K562 (cell line): ENCODE results near the gene PTPRE. TPM values are rescaled to one million over a fixed set of nuclear protein-coding genes. Genes with fewer than 3 reads are reported as not detected.

Source experiments
- ATAC-seq: fragments of 200-7000 bp; cut with Tn5 transposase; 3 replicates; pipeline ENCODE4 v1.9.1; 2020; ENCODE audit warnings: moderate library complexity
- BruUV-seq: library from RNA; stranded (reverse); fragments of 400-500 nt; replicated peaks from 2 replicates; lab custom pipeline; 2021; lab: Mats Ljungman, UMichigan
- CTCF ChIA-PET: fragments of 300-600 bp; formaldehyde crosslinking; extraction: SDS; loops from one replicate; lab custom pipeline; 2021; ENCODE audit warnings: low intra/inter-chr PET ratio; lab: Yijun Ruan, JAX
- POLR2A ChIA-PET: fragments of 300-600, 350-650 bp; sonication (Branson Sonifier 250); formaldehyde crosslinking; extraction: SDS; loops from one replicate; lab custom pipeline; 2021; ENCODE audit warnings: antibody characterized with exemption, inconsistent platforms; lab: Yijun Ruan, JAX
- DNase-seq, 4 experiments: peaks; one replicate each; pipeline versions ENCODE4 v3.0.0 to v3.0.0-alpha.2; 2011 to 2018; ENCODE audit warnings: low spot score in 3 of 4, mixed read lengths in 3 of 4; ENCODE audit errors: extremely low read depth in 1 of 4
- FAIRE-seq: peaks from 2 replicates; lab custom pipeline; 2011; peaks lifted over from hg19 to GRCh38; lab: Jason Lieb, UNC
- H2AFZ ChIP-seq: 2 replicates; pipeline ENCODE4 v1.6.0; 2011; ENCODE audit warnings: low read depth, low read length, control low read depth, inconsistent platforms
- H3K27ac ChIP-seq: fragments of 200-600 bp; 3 replicates; pipeline ENCODE4 v1.8.0; 2011; ENCODE audit warnings: low read depth, mild to moderate bottlenecking, control low read depth, inconsistent platforms, low read length, moderate library complexity, mixed read lengths; ENCODE audit errors: extremely low read depth
- H3K27me3 ChIP-seq, 2 experiments: fragments of 300-600 bp in 1 of 2; 2 replicates in 1 of 2; 3 replicates in 1 of 2; pipeline versions ENCODE4 v1.6.0 to v1.8.0; 2011; ENCODE audit warnings: inconsistent platforms in 2 of 2, low read length in 2 of 2, mild to moderate bottlenecking in 1 of 2, mixed read lengths in 1 of 2, moderate library complexity in 1 of 2; ENCODE audit not compliant: control insufficient read depth in 2 of 2, insufficient read depth in 2 of 2
- H3K36me3 ChIP-seq: fragments of 300-600 bp; 3 replicates; pipeline ENCODE4 v1.8.0; 2011; ENCODE audit warnings: mild to moderate bottlenecking, low read length, inconsistent platforms; ENCODE audit not compliant: control insufficient read depth, insufficient read depth
- H3K4me1 ChIP-seq, 2 experiments: fragments of 200-600 bp in 1 of 2; replicated peaks in 1 of 2; 2 replicates in 1 of 2; 3 replicates in 1 of 2; pipeline versions ENCODE4 v1.5.1 to v1.8.0; 2011; ENCODE audit warnings: inconsistent platforms in 2 of 2, low read length in 2 of 2, mild to moderate bottlenecking in 1 of 2, mixed read lengths in 1 of 2, moderate library complexity in 1 of 2; ENCODE audit not compliant: control insufficient read depth in 2 of 2, insufficient read depth in 2 of 2
- H3K4me2 ChIP-seq: 2 replicates; pipeline ENCODE4 v1.6.1; 2011; ENCODE audit warnings: low read length, control low read depth, inconsistent platforms, mixed read lengths; ENCODE audit not compliant: insufficient read depth
- H3K4me3 ChIP-seq: fragments of 200-600 bp; sonication (generic), shearing (Covaris generic); 2 replicates; pipeline ENCODE4 v1.5.1; 2016; ENCODE audit warnings: control low read depth, inconsistent platforms
- H3K79me2 ChIP-seq: fragments of 200-600 bp; 3 replicates; pipeline ENCODE4 v1.8.0; 2011; ENCODE audit warnings: low read length, inconsistent platforms; ENCODE audit not compliant: control insufficient read depth, insufficient read depth
- H3K9ac ChIP-seq, 2 experiments: 2 replicates each; pipeline versions ENCODE4 v1.6.0 to v1.6.1; 2011; ENCODE audit warnings: low read depth in 2 of 2, low read length in 2 of 2, control low read depth in 1 of 2, inconsistent platforms in 1 of 2, mild to moderate bottlenecking in 1 of 2, mixed read lengths in 1 of 2; ENCODE audit not compliant: insufficient read depth in 1 of 2
- H3K9me1 ChIP-seq: one replicate; pipeline ENCODE4 v1.6.0; 2011; ENCODE audit warnings: inconsistent platforms, mild to moderate bottlenecking, low read length, moderate library complexity; ENCODE audit not compliant: control insufficient read depth, insufficient read depth
- H3K9me3 ChIP-seq: replicated peaks from 2 replicates; pipeline ENCODE4 v1.5.1; 2011; ENCODE audit warnings: low read depth, low read length, inconsistent platforms; ENCODE audit not compliant: control insufficient read depth, insufficient read depth
- H4K20me1 ChIP-seq: replicated peaks from 2 replicates; pipeline ENCODE4 v1.6.1; 2011; ENCODE audit warnings: low read length, inconsistent platforms, mixed read lengths; ENCODE audit not compliant: control insufficient read depth, insufficient read depth
- FOXK2 ChIP-seq, 2 experiments: fragments of 450-650 bp; IDR thresholded peaks in 1 of 2; conservative IDR thresholded peaks in 1 of 2; 2 replicates each; pipeline ENCODE4 v1.6.1; 2016; ENCODE audit warnings: low read depth in 2 of 2, mild to moderate bottlenecking in 1 of 2
- TAL1 ChIP-seq: fragments of 450-650 bp; IDR thresholded peaks from 2 replicates; pipeline ENCODE4 v1.6.1; 2016; ENCODE audit warnings: mild to moderate bottlenecking
- USF2 ChIP-seq: sonication (generic); formaldehyde crosslinking; IDR thresholded peaks from 2 replicates; pipeline ENCODE4 v1.5.0; 2020; ENCODE audit warnings: missing genetic modification reagents
- ZNF133 ChIP-seq: fragments of 250-450 bp; sonication (Bioruptor Pico); IDR thresholded peaks from 2 replicates; pipeline ENCODE4 v1.4.0; 2020; ENCODE audit warnings: mild to moderate bottlenecking
- ZNF592 ChIP-seq: fragments of 450-650 bp; IDR thresholded peaks from 2 replicates; pipeline ENCODE4 v1.6.1; 2017; ENCODE audit warnings: antibody characterized with exemption, mild to moderate bottlenecking
- WGBS: fragments of 100-300 bp; shearing (Covaris generic); methylation state at CpG from one replicate; pipeline ENCODE4 v1.1.6; 2016; ENCODE audit warnings: low coverage, mixed read lengths; ENCODE audit not compliant: insufficient coverage; ENCODE audit errors: missing lambda C conversion rate; 5-methylcytosine and 5-hydroxymethylcytosine counted together
- in situ Hi-C: fragments of 300-500 bp; cut with MboI; formaldehyde crosslinking; loops from 4 replicates; pipeline ENCODE4 v1.15.0; 2018; ENCODE audit warnings: inconsistent platforms, mixed read lengths
- intact Hi-C: fragments of 100-400 bp; cut with micrococcal nuclease; formaldehyde crosslinking; loops from 2 replicates; pipeline ENCODE4 v1.14.2; 2022
- polyA plus RNA-seq, 8 experiments: library from polyadenylated mRNA; depleted of rRNA in 4 of 8; stranded (reverse) in 5 of 8; unstranded in 3 of 8; fragments of >200 nt; fragmentation: Nextera tagmentation in 2 of 8; fragmentation: Illumina TruSeq in 1 of 8; extraction: Ambion mirVana in 2 of 8; extraction: Trizol in 1 of 8; gene quantifications; 2 replicates each; pipeline versions ENCODE4 v1.2.1 to v1.2.3, GENCODE V29; 2011 to 2014; ENCODE audit warnings: inconsistent platforms in 1 of 8, missing spikeins in 1 of 8
- total RNA-seq, 7 experiments: library from RNA; depleted of rRNA in 6 of 7; stranded (reverse); fragments of >200 nt in 6 of 7; fragmentation: Illumina TruSeq in 2 of 7; extraction: Trizol in 2 of 7; gene quantifications; 2 replicates each; pipeline versions ENCODE4 v1.2.1 to v1.2.3, GENCODE V29; 2011 to 2021; ENCODE audit warnings: low replicate concordance in 1 of 7
- TF ChIP-seq, protein P1 (sequence below): fragments of 450-650 bp; IDR thresholded peaks from 2 replicates; pipeline ENCODE4 v1.6.1; 2016; ENCODE audit warnings: mild to moderate bottlenecking, moderate library complexity

The PTPRE gene
- total and polyA plus RNA-seq, 9 of the 15 experiments (the other 6 are each of a cell fraction or from before 2014, with no cell fraction given): 0.01 to 0.13 (median 0.04) TPM; not detected in 4

DNA sequence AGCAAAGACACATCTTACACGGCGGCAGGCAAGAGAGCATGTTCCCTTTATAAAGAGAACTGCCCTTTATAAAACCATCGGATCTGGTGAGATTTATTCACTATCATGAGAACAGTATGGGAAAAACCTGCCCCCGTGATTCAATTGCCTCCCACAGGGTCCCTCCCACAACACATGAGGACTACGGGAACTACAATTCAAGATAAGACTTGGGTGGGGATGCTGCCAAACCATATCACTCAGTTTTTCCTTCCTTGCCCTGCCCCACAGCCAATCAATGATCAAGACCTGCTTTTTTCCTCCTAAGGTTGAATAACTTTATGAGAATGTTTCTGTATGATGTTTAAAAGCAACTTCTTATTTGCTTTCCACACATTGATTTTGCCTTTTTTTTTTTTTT, 3.1 kb upstream of the PTPRE start:
- Histone ChIP-seq H3K27me3 (no peaks in the 10 kb centered on the region; a peak in 1 of 5 replicates), H4K20me1 (no peaks in the 10 kb centered on the region), H3K79me2 (no peaks in the 10 kb centered on the region), H3K4me1 (peaks cover 0 to 5% of the 10 kb centered on the region in 2 experiments; a peak in 1 of 5 replicates), H3K4me3 (no peak overlapping the region), H3K9me3 (no peaks in the 10 kb centered on the region), H3K27ac (no peak overlapping the region), H3K9ac (no peak overlapping the region), H3K36me3 (no peaks in the 10 kb centered on the region), H3K9me1 (no peaks in the 10 kb centered on the region), H2AFZ (no peak overlapping the region), H3K4me2 (no peak overlapping the region)
- ChIA-PET POLR2A (no interaction called here), CTCF (no interaction called here)
- in situ Hi-C loops (no loop called here), intact Hi-C loops (no loop called here)
- no TSS peak for BruUV-seq
- DNase-seq: no peak
- no peak for FAIRE-seq
- ATAC-seq: no peak
- WGBS: 0% methylated on average over 5 of the region's 5 CpGs
- TF ChIP-seq TAL1 (no peak), ZNF592 (no peak), ZNF133 (CRISPR knock-in tag) (no peak), USF2 (CRISPR knock-in tag) (no peak), FOXK2 (conservative IDR thresholded peaks at IDR 0.05 in 1 of 2, IDR thresholded peaks at IDR 0.05 in 1 of 2; ENCODE audit: low read depth in 2 of 2) (no peak)
- TF ChIP-seq, protein P1, sequence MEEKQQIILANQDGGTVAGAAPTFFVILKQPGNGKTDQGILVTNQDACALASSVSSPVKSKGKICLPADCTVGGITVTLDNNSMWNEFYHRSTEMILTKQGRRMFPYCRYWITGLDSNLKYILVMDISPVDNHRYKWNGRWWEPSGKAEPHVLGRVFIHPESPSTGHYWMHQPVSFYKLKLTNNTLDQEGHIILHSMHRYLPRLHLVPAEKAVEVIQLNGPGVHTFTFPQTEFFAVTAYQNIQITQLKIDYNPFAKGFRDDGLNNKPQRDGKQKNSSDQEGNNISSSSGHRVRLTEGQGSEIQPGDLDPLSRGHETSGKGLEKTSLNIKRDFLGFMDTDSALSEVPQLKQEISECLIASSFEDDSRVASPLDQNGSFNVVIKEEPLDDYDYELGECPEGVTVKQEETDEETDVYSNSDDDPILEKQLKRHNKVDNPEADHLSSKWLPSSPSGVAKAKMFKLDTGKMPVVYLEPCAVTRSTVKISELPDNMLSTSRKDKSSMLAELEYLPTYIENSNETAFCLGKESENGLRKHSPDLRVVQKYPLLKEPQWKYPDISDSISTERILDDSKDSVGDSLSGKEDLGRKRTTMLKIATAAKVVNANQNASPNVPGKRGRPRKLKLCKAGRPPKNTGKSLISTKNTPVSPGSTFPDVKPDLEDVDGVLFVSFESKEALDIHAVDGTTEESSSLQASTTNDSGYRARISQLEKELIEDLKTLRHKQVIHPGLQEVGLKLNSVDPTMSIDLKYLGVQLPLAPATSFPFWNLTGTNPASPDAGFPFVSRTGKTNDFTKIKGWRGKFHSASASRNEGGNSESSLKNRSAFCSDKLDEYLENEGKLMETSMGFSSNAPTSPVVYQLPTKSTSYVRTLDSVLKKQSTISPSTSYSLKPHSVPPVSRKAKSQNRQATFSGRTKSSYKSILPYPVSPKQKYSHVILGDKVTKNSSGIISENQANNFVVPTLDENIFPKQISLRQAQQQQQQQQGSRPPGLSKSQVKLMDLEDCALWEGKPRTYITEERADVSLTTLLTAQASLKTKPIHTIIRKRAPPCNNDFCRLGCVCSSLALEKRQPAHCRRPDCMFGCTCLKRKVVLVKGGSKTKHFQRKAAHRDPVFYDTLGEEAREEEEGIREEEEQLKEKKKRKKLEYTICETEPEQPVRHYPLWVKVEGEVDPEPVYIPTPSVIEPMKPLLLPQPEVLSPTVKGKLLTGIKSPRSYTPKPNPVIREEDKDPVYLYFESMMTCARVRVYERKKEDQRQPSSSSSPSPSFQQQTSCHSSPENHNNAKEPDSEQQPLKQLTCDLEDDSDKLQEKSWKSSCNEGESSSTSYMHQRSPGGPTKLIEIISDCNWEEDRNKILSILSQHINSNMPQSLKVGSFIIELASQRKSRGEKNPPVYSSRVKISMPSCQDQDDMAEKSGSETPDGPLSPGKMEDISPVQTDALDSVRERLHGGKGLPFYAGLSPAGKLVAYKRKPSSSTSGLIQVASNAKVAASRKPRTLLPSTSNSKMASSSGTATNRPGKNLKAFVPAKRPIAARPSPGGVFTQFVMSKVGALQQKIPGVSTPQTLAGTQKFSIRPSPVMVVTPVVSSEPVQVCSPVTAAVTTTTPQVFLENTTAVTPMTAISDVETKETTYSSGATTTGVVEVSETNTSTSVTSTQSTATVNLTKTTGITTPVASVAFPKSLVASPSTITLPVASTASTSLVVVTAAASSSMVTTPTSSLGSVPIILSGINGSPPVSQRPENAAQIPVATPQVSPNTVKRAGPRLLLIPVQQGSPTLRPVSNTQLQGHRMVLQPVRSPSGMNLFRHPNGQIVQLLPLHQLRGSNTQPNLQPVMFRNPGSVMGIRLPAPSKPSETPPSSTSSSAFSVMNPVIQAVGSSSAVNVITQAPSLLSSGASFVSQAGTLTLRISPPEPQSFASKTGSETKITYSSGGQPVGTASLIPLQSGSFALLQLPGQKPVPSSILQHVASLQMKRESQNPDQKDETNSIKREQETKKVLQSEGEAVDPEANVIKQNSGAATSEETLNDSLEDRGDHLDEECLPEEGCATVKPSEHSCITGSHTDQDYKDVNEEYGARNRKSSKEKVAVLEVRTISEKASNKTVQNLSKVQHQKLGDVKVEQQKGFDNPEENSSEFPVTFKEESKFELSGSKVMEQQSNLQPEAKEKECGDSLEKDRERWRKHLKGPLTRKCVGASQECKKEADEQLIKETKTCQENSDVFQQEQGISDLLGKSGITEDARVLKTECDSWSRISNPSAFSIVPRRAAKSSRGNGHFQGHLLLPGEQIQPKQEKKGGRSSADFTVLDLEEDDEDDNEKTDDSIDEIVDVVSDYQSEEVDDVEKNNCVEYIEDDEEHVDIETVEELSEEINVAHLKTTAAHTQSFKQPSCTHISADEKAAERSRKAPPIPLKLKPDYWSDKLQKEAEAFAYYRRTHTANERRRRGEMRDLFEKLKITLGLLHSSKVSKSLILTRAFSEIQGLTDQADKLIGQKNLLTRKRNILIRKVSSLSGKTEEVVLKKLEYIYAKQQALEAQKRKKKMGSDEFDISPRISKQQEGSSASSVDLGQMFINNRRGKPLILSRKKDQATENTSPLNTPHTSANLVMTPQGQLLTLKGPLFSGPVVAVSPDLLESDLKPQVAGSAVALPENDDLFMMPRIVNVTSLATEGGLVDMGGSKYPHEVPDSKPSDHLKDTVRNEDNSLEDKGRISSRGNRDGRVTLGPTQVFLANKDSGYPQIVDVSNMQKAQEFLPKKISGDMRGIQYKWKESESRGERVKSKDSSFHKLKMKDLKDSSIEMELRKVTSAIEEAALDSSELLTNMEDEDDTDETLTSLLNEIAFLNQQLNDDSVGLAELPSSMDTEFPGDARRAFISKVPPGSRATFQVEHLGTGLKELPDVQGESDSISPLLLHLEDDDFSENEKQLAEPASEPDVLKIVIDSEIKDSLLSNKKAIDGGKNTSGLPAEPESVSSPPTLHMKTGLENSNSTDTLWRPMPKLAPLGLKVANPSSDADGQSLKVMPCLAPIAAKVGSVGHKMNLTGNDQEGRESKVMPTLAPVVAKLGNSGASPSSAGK: no peak
